Measurements from ENCODE around the gene EXOC6B.
A peak's percentile ranks its signal among the peaks of the same experiment; 100 is the strongest.
"Not testable (repeated sequence)": the region's sequence is repeated elsewhere in the genome, so short reads cannot be mapped to it uniquely, and the experiment has no call there.

EXOC6B gene

GRCh38 chr2:72676341-72677025 lies 149.3 kb downstream of the EXOC6B start:
- no peak for DNase-seq (ENCODE audit: low spot score)

- no peak for DNase-seq (ENCODE audit: low spot score)
Measured at GRCh38 chr2:72674982-72675915, 150.6 kb downstream of the EXOC6B start.

GRCh38 chr2:72673279-72673678 lies 152.6 kb downstream of the EXOC6B start:
- peak; percentile 43 for DNase-seq (ENCODE audit: low spot score)

- no peak for DNase-seq (ENCODE audit: low spot score)
Measured at GRCh38 chr2:72669121-72669520, 156.7 kb downstream of the EXOC6B start.

- DNase-seq (ENCODE audit: low spot score), result no peak
Measured at GRCh38 chr2:72668647-72669046, 157.2 kb downstream of the EXOC6B start.

- no peak for DNase-seq (ENCODE audit: low spot score)
Measured at GRCh38 chr2:72665448-72665847, 160.4 kb downstream of the EXOC6B start.

GRCh38 chr2:72661985-72662384 lies 163.8 kb downstream of the EXOC6B start:
- DNase-seq (ENCODE audit: low spot score), result no peak

GRCh38 chr2:72649810-72650209 lies 176.0 kb downstream of the EXOC6B start:
- no peak for DNase-seq (ENCODE audit: low spot score)

- not testable (repeated sequence) for DNase-seq (ENCODE audit: low spot score)
Measured at GRCh38 chr2:72641221-72641620, 184.6 kb downstream of the EXOC6B start.

- no peak for DNase-seq (ENCODE audit: low spot score)
Measured at GRCh38 chr2:72638600-72639211, 187.1 kb downstream of the EXOC6B start.

GRCh38 chr2:72636210-72636609 lies 189.6 kb downstream of the EXOC6B start:
- no peak for DNase-seq (ENCODE audit: low spot score)

GRCh38 chr2:72630767-72631166 lies 195.1 kb downstream of the EXOC6B start:
- no peak for DNase-seq (ENCODE audit: low spot score)

- DNase-seq (ENCODE audit: low spot score), result no peak
Measured at GRCh38 chr2:72629062-72629461, 196.8 kb downstream of the EXOC6B start.

- DNase-seq (ENCODE audit: low spot score), result no peak
Measured at GRCh38 chr2:72627083-72627482, 198.8 kb downstream of the EXOC6B start.

- DNase-seq (ENCODE audit: low spot score), result no peak
Measured at GRCh38 chr2:72625366-72625765, 200.5 kb downstream of the EXOC6B start.

GRCh38 chr2:72623481-72623880 lies 202.4 kb downstream of the EXOC6B start:
- DNase-seq (ENCODE audit: low spot score), result no peak

- DNase-seq (ENCODE audit: low spot score), result no peak
Measured at GRCh38 chr2:72619626-72620025, 206.2 kb downstream of the EXOC6B start.

- DNase-seq (ENCODE audit: low spot score), result no peak
Measured at GRCh38 chr2:72613931-72614330, 211.9 kb downstream of the EXOC6B start.

GRCh38 chr2:72612614-72613160 lies 213.1 kb downstream of the EXOC6B start:
- no peak for DNase-seq (ENCODE audit: low spot score)

- no peak for DNase-seq (ENCODE audit: low spot score)
Measured at GRCh38 chr2:72607189-72607588, 218.6 kb downstream of the EXOC6B start.

GRCh38 chr2:72605836-72606442 lies 219.9 kb downstream of the EXOC6B start:
- DNase-seq (ENCODE audit: low spot score), result no peak

- DNase-seq (ENCODE audit: low spot score), result no peak
Measured at GRCh38 chr2:72604468-72604867, 221.4 kb downstream of the EXOC6B start.

All from HuH-7 (cell line).